Putamen (tissue), 1 donor: Measurements from ENCODE around the gene ATP2B2.

Experiments used
- DNase-seq: peaks from one replicate; pipeline ENCODE4 v3.0.0-alpha.2; 2016; ENCODE audit warnings: low spot score

The ATP2B2 gene

DNA sequence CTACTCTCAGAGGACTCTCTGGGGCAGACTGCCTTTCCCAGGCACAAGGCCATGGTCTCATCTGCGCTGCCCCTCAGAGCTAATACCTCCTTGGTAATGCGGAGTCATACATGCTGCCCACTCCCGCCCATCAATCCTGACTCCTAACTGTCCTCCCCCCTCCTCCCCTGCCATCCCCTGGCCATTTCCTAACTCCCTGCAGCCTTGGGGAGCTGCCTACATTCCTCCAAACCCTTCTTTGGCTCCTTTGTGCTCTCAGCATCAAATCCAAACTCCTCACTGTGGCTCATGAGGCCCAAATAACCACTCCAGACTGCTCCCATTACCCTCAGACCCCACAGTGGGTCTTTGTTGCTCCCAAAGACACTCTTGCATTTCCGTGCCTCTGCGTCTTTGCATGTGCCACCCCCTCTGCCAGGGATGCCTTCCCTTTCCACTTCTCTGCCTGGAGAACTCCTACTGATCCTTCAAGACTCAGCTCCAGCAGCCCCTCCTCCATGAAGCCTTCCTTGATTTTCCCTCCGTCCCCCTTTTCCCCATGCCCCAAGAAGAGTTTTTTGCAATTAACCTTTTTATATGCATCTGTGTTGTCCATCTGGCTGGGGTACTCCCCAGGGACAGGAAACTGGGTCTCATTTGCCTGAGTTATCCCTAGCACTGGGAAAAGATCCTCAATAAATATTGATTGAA is 5.5 kb upstream of the ATP2B2 start:
- DNase-seq: no peak

GRCh38 chr3:10510086-10510742 is 4.8 kb upstream of the ATP2B2 start:
- no peak for DNase-seq

- DNase-seq: no peak
Observed at GRCh38 chr3:10509325-10509724, 3.9 kb upstream of the ATP2B2 start.

GRCh38 chr3:10508619-10509260 is 3.4 kb upstream of the ATP2B2 start:
- DNase-seq: no peak

DNA sequence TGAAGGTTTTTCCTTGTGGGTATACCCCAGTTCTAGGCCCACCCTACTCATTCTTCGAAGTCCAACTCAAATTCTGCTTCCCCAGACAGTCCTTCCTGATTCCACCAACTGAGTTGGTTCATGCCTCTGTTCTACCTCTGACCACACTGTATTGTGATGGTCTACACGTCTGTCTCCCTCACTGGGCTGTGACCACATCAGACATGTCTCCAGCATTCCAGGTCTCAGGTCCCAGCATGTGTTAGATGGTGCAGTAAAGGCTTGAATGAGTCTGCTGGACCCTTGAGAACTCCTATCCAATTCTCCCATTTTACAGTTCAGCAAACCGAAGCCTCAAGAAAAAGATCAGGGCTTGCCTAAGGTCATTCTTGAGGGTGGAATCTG is 2.8 kb upstream of the ATP2B2 start:
- no peak for DNase-seq

- DNase-seq: no peak
Observed at GRCh38 chr3:10507331-10507730, 1.9 kb upstream of the ATP2B2 start.

- no peak for DNase-seq
Observed at GRCh38 chr3:10506696-10507095, 1.3 kb upstream of the ATP2B2 start.

- no peak for DNase-seq
Observed at GRCh38 chr3:10505791-10506585, 602 bp upstream of the ATP2B2 start.

DNA sequence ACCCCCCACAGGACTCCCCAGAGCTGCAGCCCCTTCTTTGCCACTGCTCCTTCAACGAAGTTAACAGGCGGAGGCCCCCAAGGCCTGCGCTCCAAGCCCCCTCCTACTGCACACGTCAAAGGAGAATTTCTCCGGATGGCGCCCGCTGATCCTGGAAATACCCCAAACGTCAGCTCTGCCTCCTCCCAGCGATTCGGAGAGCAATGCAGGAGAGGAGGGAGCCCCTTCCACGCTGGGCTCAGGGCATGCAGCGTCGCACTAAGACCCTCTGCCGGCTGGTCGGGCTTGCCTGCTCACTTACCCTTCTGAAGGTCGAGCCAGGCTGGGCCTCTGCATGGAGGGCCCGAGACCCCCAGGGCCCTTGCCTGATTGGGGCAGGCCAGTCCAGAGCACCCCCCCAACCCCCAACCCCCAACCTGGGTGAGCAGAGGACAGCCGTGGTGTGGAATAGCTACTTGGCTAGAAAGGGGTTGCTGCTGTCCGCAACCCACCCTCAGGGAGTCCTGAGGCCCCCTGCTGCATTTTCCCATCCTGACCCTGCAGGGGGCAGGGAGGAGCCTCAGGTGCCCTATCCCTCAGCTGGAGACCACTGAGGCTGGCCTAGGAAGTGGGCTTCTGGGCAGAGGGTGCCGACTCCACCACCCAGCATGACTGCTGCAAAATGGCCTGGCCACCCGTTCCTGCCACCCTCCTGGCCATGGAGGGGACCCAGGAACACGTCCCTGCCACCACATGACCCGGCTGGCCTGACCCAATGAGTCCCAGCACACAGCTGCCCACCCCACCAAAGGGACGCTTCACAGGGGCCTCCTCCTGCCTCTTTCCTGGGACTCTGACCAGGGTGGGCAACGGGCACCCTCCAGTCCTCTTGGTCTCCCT is 976 bp downstream of the ATP2B2 start:
- DNase-seq: no peak

DNA sequence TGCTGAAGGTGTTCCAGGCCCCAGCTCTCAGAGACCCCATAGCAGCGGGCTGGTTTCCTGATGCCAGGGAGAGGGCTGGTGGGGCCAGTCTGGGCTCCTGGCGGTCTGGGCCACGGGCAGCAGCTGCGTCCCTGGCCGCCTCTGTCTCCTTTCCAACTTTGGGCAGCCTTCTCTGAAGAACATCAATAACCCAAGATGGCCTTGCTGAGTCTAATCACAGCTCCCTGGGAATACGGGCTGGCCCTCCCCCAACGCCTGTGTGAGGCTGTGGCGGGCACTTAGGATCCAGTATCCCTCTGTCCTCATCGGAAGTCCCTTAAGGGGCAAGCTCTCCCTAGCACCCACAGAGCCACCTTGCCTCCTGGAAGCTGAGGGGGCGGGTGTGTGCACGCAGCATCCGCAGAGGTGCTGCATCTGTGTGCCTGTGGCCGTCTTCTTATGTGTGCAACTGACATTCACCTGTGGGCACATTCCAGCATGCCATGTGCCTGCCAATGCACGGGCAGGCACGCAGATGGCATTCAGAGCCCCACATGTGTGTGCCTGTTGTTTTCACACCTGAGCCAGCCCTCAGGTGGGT is 2.1 kb downstream of the ATP2B2 start:
- no peak for DNase-seq

- DNase-seq: no peak
Observed at GRCh38 chr3:10502185-10502880, 3.1 kb downstream of the ATP2B2 start.

DNA sequence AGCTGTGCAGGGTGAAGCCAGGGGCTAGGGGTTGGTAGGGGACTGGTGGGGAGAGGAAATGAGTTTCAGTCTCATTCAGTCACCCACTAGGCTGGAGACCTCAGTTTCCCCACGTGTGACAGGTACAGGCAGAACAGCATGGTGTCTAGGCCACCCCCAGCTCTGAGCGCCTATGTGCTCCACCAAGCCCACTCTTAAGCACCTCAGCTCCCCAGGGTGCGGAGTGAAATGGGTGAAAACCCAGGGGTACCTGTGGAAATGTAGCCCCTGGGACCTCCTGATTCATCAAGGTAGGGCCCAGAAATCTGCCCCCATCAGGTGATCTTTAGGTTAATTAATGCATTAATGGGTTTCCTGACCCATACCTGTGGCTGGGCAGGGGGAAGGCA is 3.7 kb downstream of the ATP2B2 start:
- no peak for DNase-seq

DNA sequence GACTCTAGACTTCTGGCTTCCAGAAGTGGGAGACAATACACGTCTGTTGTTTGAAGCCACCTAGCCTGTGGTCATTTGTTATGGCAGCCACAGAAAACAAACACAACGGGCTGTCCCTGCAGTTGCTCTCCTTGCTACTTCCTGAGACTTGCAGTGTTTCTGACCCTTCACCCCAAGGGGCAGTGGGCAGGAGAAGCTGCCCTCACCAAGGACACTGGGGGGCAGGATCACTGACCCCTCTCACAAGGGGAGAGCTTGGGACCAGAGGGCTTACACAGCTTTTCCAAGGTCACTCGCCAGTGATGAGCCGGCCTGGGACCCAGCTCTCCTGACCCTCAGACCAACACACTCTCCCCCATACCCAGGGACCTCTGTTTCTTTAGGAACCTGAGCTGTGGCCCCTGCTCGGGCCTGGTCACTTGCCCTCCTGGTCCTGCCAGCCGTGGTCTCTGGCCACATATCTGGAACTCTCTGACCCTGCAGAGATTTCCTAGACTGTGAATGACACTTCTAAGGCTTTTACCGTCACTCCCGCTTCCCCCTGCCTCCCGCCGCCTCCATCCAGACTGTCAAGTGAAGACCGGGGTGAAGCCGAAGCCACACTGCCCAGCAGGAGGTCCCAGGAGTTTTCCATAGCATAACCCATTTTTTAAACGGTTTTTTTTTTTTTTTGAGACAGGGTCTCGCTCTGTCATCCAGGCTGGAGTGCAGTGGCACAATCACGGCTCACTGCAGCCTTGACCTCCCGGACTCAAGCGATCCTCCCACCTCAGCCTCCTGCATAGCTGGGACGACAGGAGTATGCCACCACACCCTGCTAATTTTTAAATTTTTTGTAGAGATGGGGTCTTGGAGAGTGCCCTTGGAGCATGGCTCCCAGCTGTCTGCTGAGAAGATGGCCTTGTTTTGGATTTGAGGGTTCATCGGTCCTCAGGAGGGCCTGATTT is 4.4 kb downstream of the ATP2B2 start:
- DNase-seq: no peak

GRCh38 chr3:10498271-10498670 is 7.1 kb downstream of the ATP2B2 start:
- DNase-seq: no peak

DNA sequence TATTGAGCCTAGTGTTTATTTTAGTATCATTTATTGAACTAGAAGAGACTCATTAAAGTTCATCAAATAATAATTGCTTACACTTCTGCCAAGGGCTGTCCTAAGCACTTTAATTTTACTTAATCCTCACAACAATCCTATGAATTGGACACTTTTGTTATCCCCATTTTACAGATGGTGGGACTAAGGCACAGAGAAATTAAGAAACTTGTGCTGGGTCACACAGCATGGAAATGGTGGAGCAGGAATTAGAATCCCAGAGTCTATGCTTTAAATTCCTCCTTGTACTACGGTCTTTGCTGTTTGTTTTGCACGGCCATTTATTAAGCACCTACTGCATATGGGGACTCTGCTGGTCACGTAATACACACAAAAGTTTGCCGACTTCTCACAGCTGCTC is 7.9 kb downstream of the ATP2B2 start:
- no peak for DNase-seq

DNA sequence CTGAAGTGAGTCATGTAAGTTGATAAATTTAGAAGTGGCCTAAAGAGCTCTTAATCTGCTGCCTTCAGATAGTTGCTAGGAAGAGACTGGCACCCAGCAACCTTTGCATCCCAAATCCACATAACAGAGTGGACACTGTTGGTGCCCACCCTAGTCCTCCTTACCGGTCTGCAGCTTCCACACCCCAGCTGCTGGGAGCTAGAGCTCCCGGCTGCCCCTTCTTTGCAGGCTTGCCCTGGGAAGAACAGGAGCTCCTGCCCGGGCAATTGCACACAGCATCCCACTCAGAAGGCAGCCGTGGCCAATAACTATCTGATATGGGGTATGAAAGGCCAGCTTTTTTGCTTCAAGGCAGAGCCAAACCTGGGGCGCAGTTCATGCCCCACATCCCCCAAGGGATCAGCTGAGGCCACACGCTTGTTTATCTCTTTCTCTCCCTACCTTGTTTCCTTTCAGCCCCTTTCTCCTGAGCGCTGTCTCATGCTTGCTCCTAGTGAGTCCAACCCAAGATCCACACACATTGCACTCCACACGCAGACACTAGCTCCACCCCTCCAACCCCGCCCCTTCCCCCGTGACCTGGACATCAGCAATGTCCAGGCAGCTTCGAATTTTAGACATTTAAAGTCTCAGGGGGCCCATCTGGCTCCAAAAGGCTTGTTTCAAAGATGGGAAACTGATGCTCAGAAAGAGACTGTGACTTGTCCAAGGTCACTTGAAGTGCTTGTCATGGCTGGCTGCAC is 9.1 kb downstream of the ATP2B2 start:
- no peak for DNase-seq

- no peak for DNase-seq
Observed at GRCh38 chr3:10495614-10496013, 9.8 kb downstream of the ATP2B2 start.

DNA sequence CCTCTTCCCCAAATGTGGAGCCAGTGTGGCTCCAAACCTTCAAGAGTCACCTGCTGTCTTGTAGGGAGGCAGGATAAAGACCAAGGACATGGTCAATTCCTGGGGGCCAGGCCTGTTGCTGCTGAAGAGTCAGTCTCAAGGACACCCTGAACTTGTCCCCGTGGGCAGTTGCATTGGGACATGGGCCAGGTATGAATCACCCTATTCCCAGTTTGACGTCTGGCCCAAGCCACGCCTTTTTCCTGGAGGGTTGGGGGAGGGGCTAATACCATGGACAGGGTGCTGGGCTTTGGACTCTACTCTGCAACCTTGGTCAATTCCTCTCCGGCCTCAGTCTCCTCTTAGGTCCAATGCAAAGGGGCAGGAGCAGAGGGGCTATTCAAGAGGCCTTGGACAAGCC is 10.4 kb downstream of the ATP2B2 start:
- no peak for DNase-seq

GRCh38 chr3:10494180-10494579 is 11.2 kb downstream of the ATP2B2 start:
- no peak for DNase-seq
